ENCODE measurements around the gene CAMTA2.

GRCh38 chr17:5002121-5002788 is 14.8 kb upstream of the CAMTA2 start:
- no peak for TF ChIP-seq CTCF (IDR thresholded peaks at IDR 0.05)
- TF ChIP-seq EZH2 (IDR thresholded peaks at IDR 0.05) = no peak

Data from neural progenitor cell (in vitro differentiated cells).